Transverse colon (tissue), 4 donors: ENCODE measurements around the gene SLC12A7.

Source experiments
- POLR2A ChIP-seq: fragments of 450-650 bp; IDR thresholded peaks from one replicate; pipeline ENCODE4 v1.6.1; 2016; ENCODE audit warnings: antibody characterized with exemption, mild to moderate bottlenecking, moderate library complexity
- POLR2AphosphoS5 ChIP-seq, 3 donors: sonication (generic); formaldehyde crosslinking; IDR thresholded peaks; one replicate each; pipeline ENCODE4 v1.6.1; 2016; ENCODE audit warnings: antibody characterized with exemption in 3 of 3
- TF ChIP-seq, protein P1 (sequence below), 5 experiments: fragments of 200-600 bp in 3 of 5; fragments of 450-650 bp in 2 of 5; sonication (generic) in 3 of 5; IDR thresholded peaks; 1 replicate in 2 of 5; 2 replicates in 3 of 5; pipeline ENCODE4 v1.5.1; 2016 to 2017; ENCODE audit warnings: antibody characterized with exemption in 5 of 5, inconsistent platforms in 3 of 5, mild to moderate bottlenecking in 2 of 5, moderate library complexity in 1 of 5

DNA sequence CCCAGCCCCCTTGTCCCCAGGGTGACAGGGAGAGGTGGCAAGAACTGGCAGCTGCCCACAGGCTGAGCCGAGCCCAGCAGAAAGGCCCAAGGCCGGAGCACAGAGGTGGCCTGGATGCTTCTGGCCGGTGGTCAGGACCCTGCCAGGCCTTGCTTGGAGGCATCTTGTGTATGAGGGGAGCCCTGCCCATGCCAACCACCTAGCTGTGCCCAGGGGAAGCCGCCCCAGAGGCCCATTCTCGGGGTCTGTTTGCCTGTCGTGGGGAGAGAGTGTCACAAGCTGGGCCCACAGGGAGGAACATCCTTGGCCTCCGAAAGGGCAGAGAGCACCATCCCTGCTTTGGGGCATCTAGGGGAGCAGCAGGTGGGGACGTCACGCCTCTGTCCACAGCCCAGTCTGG lies 93.3 kb downstream of the SLC12A7 start:
- no peak for TF ChIP-seq POLR2AphosphoS5 (IDR thresholded peaks at IDR 0.05)
- TF ChIP-seq, protein P1, sequence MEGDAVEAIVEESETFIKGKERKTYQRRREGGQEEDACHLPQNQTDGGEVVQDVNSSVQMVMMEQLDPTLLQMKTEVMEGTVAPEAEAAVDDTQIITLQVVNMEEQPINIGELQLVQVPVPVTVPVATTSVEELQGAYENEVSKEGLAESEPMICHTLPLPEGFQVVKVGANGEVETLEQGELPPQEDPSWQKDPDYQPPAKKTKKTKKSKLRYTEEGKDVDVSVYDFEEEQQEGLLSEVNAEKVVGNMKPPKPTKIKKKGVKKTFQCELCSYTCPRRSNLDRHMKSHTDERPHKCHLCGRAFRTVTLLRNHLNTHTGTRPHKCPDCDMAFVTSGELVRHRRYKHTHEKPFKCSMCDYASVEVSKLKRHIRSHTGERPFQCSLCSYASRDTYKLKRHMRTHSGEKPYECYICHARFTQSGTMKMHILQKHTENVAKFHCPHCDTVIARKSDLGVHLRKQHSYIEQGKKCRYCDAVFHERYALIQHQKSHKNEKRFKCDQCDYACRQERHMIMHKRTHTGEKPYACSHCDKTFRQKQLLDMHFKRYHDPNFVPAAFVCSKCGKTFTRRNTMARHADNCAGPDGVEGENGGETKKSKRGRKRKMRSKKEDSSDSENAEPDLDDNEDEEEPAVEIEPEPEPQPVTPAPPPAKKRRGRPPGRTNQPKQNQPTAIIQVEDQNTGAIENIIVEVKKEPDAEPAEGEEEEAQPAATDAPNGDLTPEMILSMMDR (IDR thresholded peaks at IDR 0.05), result no peak
- no peak for TF ChIP-seq POLR2A
